ENCODE data around the gene NEK6.

Gene NEK6

GRCh38 chr9:124281931-124282371 lies 24.2 kb downstream of the NEK6 start:
- no peak for FAIRE-seq

DNA sequence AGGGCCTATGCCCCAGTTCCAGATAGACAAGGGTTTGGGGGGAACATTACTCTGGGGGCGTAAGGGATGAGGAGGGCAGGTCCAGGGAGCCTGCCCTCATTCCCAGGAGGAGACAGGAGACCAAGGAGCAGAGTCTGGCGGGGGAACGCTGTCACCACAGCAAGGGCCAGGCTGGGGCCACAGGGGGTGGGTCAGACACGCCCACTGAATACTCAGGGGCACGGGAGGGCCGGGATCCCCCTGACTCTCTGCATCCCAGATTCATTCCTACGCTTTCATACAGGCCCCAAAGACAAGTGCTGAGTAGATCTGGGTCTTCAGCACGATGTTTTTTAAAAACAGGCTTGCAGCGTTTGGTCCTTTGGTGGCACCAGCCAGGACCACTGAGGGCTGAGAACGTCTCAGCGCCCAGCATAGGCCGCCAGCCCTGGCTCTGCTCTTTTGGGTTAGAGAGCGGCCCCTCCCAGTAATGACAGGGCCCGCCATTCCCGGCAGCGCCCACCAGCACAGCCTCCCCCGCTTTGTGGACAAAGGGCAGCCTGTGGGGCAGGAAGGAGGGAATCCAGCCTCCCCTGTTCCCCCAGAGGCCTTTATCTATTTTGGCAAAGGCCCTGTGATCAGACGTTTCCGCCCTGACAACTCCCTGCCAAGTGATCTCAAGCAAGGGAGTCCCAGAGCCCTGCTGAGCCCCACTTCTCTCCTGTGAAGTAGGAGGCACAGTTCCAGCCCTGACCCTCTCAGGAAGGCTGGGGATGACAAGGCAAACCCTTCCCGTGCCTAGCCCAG lies 24.9 kb downstream of the NEK6 start:
- no peak for FAIRE-seq

DNA sequence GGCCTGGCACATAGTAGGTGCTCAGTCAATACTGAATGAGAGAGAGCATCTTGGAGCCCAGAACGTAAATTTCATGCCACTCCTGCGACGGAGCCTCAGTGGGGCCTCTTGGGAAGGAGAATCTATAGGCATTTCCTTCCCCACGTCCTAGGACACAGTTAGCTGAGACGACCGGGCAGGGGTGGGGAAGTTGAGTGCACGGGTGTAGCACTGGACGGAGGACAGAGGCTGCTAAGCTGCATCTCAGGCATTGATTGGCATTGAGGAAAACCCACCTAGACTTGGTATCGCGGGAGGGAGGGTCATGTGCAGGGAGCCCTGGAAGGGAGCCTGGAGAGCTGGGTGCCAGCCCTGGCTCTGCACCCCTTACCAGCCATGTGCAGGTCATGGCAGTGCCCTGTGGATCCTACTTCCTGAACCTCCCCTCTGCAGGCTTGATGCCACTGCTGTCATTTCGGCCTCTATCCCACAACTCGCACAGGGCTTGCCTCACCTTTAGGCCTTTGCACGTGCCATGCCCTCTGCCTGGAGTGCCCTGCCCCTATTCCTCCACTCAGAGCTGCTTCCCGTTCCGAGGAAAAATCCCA lies 25.6 kb downstream of the NEK6 start:
- no peak for FAIRE-seq

DNA sequence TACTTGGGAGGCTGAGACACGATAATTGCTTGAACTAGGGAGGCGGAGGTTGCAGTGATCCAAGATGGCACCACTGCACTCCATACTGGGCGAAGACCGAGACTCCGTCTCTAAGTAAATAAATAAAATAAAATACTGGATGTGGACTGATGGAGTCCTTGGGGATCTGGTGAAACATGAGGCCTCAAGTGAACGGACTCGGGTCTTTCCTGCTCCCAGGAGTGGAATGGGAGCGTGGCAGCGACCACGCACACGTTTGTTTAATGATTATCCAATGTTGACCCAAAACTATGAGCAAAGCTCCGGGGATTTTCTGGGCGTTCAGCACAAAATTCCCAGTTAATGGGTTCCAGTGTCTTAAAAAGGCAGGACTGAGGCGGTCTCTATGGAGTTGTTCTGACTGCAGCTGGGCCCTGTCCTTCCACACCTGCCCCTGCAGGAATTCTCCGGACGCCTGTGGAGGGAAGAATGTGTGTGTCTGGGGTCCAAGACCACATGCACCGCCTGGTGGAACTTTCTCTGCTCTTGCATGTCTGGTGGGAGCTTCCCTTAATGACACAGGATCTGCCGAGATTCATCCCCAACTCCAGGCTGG lies 26.6 kb downstream of the NEK6 start:
- no peak for FAIRE-seq

- no peak for FAIRE-seq
Observed at GRCh38 chr9:124284940-124285441, 27.2 kb downstream of the NEK6 start.

GRCh38 chr9:124285490-124285889 lies 27.7 kb downstream of the NEK6 start:
- no peak for FAIRE-seq

DNA sequence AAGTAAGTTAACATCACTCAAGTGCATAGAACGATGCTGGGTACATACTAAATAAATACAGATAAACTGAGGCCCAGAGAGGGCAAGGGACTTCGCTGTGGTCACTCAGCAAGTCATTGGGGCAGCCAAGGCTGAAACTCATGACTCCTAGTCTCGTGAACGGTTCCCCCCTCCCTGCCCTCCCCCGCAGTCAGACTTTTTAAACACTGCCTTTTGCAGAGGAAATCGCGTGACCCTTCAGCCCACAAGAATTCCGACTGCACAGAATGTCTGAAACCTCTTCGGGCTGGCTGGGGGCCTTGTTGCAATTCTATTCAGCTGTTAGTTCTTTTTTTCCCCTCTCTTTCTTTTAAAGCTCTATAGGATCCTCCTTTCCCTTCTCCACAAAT lies 28.1 kb downstream of the NEK6 start:
- FAIRE-seq: no peak

- FAIRE-seq: no peak
Observed at GRCh38 chr9:124286292-124286931, 28.7 kb downstream of the NEK6 start.

- FAIRE-seq: no peak
Observed at GRCh38 chr9:124290053-124290591, 32.4 kb downstream of the NEK6 start.

- FAIRE-seq: no peak
Observed at GRCh38 chr9:124290743-124291554, 33.2 kb downstream of the NEK6 start.

- FAIRE-seq: no peak
Observed at GRCh38 chr9:124291801-124292396, 34.1 kb downstream of the NEK6 start.

DNA sequence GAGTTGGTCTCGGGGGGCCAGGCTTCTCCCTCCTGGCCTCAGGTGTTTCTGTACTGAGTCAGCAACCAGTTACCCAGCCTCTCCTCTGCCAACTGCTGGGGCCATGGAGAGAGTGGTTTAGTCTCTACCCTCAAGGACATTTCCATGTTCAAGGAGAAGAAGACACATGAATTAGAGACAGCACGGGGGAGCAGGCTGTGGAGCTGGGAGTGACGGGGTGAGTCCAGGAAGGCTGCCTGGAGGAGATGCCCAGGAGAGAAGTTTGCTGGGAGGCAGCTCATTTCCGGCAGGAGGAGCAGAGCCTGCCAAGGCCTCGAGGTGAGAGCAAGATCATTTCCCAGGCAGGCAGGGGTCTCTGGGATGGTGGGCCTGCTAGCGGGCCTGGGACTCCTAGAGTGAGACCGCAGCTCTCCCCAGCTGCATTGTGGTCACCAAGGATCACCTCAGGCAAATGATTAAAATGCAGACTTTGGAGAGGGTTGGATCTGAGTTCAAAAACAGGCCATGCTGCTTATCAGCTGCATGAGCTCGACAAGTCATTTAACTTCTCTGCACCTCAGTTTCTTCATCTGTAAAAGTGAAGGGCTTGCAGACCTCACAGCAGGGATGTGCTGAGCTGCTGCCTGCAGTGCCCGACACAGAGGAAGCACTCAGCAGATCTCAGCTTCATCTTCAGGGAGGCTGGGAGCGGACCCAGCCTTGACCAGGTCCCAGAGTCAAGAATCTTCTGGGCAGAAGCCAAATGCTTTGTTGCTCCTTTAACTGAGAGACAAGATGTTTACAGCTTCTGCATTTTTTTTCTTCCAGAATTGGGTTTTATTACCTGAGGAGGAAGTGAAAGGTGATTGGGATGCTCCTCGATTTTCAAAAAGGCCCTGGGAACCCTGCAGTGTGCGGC lies 35.2 kb downstream of the NEK6 start:
- FAIRE-seq: no peak

DNA sequence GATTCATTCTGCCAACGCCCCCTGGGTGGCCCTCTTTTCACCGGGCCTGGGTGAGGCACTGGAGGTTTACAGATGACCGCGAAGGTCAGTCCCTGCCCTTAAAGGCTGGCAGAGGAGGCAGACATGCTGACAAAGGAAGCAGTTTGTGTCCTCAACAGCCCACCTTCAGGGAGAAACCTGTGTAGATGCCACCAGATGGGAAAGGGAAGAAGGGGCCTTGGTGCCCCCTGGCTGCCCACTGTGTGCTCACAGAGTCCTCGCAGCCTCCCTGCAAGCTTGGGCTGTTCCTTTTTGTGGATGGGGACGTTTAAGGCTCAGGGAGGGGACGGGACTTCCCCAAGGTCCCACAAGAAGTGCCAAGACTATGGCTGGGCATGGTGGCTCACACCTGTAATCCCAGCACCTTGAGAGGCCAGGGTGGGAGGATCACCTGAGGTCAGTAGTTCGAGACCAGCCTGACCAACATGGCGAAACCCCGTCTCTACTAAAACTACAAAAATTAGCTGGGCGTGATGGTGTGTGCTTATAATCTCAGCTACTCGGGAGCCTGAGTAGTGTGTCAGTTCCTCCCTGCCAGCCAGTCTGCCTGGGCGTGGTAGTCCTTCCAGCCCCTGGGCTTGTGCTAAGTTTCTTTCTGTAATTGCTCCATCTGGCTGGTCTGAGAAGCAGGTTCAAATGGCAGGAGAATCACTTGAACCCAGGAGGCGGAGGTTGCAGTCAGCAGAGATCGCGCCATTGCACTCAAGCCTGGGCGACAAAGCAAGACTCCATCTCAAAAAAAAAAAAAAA lies 36.2 kb downstream of the NEK6 start:
- no peak for FAIRE-seq

DNA sequence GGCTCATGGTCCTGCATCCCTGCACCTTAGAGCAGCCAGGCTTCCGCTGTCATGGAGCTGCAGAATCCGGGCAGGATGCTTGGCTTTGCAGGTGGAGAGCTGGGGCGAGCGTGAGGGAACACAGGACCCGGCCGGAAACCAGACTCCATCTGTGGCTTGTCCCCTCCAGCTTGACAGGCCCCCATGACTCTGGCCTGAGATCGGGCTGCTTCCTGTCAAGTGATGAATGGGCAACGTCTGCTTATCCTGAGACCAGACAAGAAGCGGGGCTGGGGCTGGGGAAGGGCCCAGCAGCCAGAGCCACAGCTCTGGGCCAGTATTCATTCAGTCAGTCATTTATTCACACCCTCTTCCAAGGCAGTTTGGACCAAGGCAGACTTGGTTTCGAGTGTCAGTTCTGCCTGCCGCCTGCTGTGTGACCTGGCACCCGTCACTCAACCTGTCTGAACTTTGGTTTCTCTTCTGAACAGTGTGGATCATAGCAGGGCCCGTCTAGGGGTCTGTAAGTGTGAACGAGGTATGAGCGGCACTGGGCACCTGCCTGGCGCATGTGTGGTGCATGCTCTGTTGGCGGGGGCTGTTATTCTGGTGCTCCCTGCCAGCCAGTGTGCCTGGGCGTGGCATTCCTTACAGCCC lies 37.5 kb downstream of the NEK6 start:
- no peak for FAIRE-seq

- FAIRE-seq: no peak
Observed at GRCh38 chr9:124296094-124296493, 38.3 kb downstream of the NEK6 start.

DNA sequence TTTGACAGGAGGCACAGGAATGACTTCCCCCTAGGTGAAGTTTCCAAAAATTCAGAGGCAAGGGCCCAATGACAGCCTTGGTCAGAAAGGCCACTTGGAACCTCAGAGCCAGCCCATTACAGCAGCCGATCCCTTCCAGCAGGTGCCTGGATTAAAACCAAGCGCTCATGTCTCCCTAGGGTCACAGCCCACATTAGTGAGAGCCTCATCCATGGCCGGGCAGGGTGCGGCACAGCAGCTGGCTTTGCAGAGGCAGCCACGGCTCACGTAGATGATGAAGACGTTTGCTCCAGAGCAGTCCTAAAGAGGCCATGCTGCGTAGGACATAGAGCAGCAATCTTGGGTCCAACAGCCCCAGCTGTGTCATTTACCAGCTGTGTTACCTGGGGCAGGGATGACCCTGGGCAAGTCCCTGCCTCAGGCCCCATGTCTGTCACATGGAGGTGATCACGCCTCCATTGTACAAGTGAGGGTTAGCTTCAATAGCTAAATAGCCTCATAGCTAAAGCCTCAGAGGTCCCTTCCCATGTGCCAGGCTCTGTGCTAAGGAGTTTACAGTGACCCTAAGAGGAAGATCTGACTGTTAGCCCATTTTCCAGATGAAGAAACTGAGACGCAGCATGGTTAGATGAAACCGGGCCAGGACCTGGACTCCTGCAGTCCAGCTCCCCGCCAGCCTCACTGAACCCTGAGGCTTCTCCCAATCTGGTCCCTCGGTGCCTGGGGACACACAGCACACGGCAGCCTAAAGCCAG lies 39.2 kb downstream of the NEK6 start:
- no peak for FAIRE-seq

GRCh38 chr9:124297551-124297901 lies 39.8 kb downstream of the NEK6 start:
- FAIRE-seq: no peak

DNA sequence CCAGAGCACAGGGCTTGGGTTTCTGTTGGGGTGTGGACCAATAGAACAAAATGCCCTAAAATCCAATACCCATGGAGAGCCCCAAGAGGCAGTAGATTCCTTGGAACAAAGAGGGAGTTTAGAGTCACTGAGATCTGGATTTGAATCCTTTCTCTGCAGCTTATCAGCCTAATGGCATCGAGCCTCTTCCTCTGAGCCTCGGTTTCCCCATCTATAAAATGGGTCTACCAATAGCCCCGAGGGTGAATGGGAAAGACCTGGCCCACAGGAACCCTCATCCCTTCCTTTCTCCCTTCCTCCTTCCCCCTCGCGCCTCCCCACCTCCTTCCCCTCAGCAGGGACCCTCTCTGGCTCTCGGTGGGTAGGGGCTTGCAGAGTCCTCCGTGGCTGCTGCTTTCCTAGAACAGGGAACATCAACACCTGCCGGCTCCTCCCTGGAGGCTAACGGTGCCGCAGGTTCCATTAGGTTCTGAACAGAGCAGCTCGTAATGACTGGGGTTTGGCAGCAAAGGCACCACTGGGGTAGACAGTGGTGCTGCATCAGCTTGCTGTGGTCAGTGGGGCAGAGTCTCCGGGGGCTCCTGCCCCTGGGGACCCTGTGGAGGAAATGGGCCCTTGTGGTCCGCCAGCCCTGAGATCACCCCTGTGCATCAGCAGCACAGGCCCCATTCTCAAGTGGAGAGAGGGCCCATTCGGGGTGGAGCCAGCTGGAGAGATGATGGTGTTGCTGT lies 40.3 kb downstream of the NEK6 start:
- no peak for FAIRE-seq

Data from A204.1 (cell line).